ENCODE measurements around the gene NAA38. TPM values are rescaled to one million over a fixed set of nuclear protein-coding genes. Genes with fewer than 3 reads are reported as not detected.
A peak's percentile ranks its signal among the peaks of the same experiment; 100 is the strongest.

Gene NAA38
- polyA plus RNA-seq, 4 donors: 40.1 to 142 (median 73.4) TPM

DNA sequence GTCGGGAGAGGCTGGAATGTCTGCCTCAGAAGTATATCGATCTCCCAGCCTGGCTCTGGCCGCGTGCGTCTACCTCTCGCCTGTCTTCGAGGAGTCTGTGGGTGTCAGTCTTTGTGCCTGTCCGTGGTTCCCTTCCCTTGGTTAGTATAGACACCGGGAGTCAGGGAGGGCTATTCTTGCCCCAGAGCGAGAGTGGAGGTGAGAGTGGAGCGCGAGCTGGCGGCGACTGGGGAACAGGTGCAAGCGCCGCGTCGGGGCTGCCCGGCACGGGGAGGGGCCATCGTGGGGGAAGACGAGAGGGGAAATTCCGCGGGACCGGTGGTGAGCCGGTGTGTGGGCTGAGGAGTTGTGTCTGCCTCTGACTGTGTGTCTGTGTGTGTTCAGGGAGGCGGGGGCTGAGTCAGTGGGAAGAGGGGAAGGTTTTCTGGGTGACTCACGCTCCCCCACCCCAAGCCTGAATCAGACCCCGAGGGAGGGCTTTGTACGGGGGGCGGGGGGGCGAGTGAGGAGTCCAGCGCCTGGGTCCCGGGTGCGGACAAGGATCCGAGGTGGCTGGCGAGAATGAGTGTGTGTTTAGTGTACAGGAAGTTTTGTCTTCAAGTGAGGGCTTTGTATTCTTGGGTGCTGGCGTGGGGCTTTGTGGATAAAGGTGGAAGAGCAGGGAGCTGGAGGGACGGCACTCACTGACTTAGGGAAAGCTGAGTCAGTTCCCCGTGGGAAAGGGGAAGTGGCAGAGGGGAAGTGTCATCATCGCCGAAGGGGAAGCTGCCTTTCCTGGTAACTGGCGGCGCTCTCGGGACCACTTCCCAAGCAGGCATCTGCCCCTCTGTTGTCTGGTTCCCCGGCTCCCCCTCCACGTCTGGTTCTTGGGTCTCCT, 14.7 kb downstream of the NAA38 start:
- no peak for FAIRE-seq
- Histone ChIP-seq H3K9me3 (ENCODE audit: control insufficient read depth in 2 of 2, insufficient read depth in 1 of 2, low read depth in 1 of 2, low read length in 1 of 2) (no peaks in the 10 kb centered on the region), H3K27me3 (ENCODE audit: control insufficient read depth in 3 of 3, insufficient read depth in 3 of 3, low read length in 3 of 3) (no peaks in the 10 kb centered on the region), H3K4me3 (ENCODE audit: low read depth in 1 of 3, low read length in 3 of 3) (peak overlapping the region; percentile 62 to 84 (median 71)), H3K27ac (ENCODE audit: low read depth in 1 of 3, low read length in 2 of 3) (peak overlapping the region; percentile 94 to 99 (median 96)), H3K4me1 (ENCODE audit: control insufficient read depth in 3 of 3, insufficient read depth in 2 of 3, low read depth in 1 of 3, low read length in 2 of 3) (peaks cover 4 to 48% (median 16%) of the 10 kb centered on the region in 3 donors), H3K36me3 (ENCODE audit: control insufficient read depth in 3 of 3, insufficient read depth in 2 of 3, low read depth in 1 of 3, low read length in 3 of 3) (peaks cover 9 to 31% (median 10%) of the 10 kb centered on the region in 3 donors)
- 0 to 1% (median 1%) methylated on average over 45 to 47 of the region's 47 CpGs for WGBS, 3 donors
- peak; percentile 79 to 81 for DNase-seq

- Histone ChIP-seq H3K9me3 (ENCODE audit: control insufficient read depth in 2 of 2, insufficient read depth in 1 of 2, low read depth in 1 of 2, low read length in 1 of 2) (no peaks in the 10 kb centered on the region), H3K27ac (ENCODE audit: low read depth in 1 of 3, low read length in 2 of 3) (peak overlapping the region; percentile 94 to 99 (median 96)), H3K4me3 (ENCODE audit: low read depth in 1 of 3, low read length in 3 of 3) (peak overlapping the region; percentile 62 to 84 (median 71)), H3K36me3 (ENCODE audit: control insufficient read depth in 3 of 3, insufficient read depth in 2 of 3, low read depth in 1 of 3, low read length in 3 of 3) (peaks cover 6 to 25% (median 9%) of the 10 kb centered on the region in 3 donors), H3K27me3 (ENCODE audit: control insufficient read depth in 3 of 3, insufficient read depth in 3 of 3, low read length in 3 of 3) (no peaks in the 10 kb centered on the region), H3K4me1 (ENCODE audit: control insufficient read depth in 3 of 3, insufficient read depth in 2 of 3, low read depth in 1 of 3, low read length in 2 of 3) (peaks cover 4 to 54% (median 19%) of the 10 kb centered on the region in 3 donors)
- FAIRE-seq (no peak), DNase-seq (peak; percentile 90 to 97)
- 0 to 1% (median 1%) methylated on average over 40 to 46 of the region's 46 CpGs for WGBS, 3 donors
Observed at GRCh38 chr17:7841915-7842379, 15.4 kb downstream of the NAA38 start.

- peak overlapping the region; percentile 62 to 84 (median 71) for H3K4me3 ChIP-seq (ENCODE audit: low read depth in 1 of 3, low read length in 3 of 3)
- WGBS, 3 donors: 1 to 3% (median 3%) methylated on average over 26 to 34 of the region's 34 CpGs
- FAIRE-seq (no peak), DNase-seq (peak; percentile 80 to 88)
- H3K9me3 ChIP-seq (ENCODE audit: control insufficient read depth in 2 of 2, insufficient read depth in 1 of 2, low read depth in 1 of 2, low read length in 1 of 2): no peaks in the 10 kb centered on the region
- H3K27me3 ChIP-seq (ENCODE audit: control insufficient read depth in 3 of 3, insufficient read depth in 3 of 3, low read length in 3 of 3): no peaks in the 10 kb centered on the region
- H3K4me1 ChIP-seq (ENCODE audit: control insufficient read depth in 3 of 3, insufficient read depth in 2 of 3, low read depth in 1 of 3, low read length in 2 of 3): peaks cover 4 to 59% (median 20%) of the 10 kb centered on the region in 3 donors
- H3K36me3 ChIP-seq (ENCODE audit: control insufficient read depth in 3 of 3, insufficient read depth in 2 of 3, low read depth in 1 of 3, low read length in 3 of 3): peaks cover 2 to 20% (median 6%) of the 10 kb centered on the region in 3 donors
- H3K27ac ChIP-seq (ENCODE audit: low read depth in 1 of 3, low read length in 2 of 3): peak overlapping the region; percentile 94 to 99 (median 96)
Observed at GRCh38 chr17:7841396-7841914, 15.9 kb downstream of the NAA38 start.

DNA sequence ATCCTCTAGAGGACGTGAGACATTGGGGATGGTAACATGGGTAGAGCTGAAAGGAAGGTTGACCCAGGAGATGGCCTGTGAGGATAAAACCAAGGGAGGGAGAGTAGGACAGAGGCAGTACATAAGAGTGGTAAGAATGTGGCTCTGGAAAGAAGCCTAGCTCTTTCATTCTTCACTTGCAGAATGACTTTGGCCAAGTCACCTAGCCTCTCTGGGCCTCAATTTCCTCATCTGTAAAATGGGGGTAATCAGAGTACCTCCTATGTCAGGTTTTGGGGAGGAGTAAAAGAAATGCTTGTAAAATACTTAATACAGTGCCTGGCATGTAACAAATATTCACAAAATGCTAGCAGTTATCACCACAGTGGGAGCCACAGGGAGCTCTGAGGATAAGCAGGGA, 16.5 kb downstream of the NAA38 start:
- peaks cover 4 to 63% (median 20%) of the 10 kb centered on the region in 3 donors for H3K4me1 ChIP-seq (ENCODE audit: control insufficient read depth in 3 of 3, insufficient read depth in 2 of 3, low read depth in 1 of 3, low read length in 2 of 3)
- DNase-seq: no peak
- no peaks in the 10 kb centered on the region for H3K9me3 ChIP-seq (ENCODE audit: control insufficient read depth in 2 of 2, insufficient read depth in 1 of 2, low read depth in 1 of 2, low read length in 1 of 2)
- FAIRE-seq: no peak
- H3K27ac ChIP-seq (ENCODE audit: low read depth in 1 of 3, low read length in 2 of 3): peak overlapping the region; percentile 94 to 99 (median 96)
- peak overlapping the region in 2 of 3 donors; percentile 71 to 84 for H3K4me3 ChIP-seq (ENCODE audit: low read depth in 1 of 3, low read length in 3 of 3)
- H3K36me3 ChIP-seq (ENCODE audit: control insufficient read depth in 3 of 3, insufficient read depth in 2 of 3, low read depth in 1 of 3, low read length in 3 of 3): peaks cover 0 to 14% (median 1%) of the 10 kb centered on the region in 3 donors
- 42 to 51% (median 47%) methylated on average over 1 of the region's 1 CpG for WGBS, 3 donors
- H3K27me3 ChIP-seq (ENCODE audit: control insufficient read depth in 3 of 3, insufficient read depth in 3 of 3, low read length in 3 of 3): no peaks in the 10 kb centered on the region

DNA sequence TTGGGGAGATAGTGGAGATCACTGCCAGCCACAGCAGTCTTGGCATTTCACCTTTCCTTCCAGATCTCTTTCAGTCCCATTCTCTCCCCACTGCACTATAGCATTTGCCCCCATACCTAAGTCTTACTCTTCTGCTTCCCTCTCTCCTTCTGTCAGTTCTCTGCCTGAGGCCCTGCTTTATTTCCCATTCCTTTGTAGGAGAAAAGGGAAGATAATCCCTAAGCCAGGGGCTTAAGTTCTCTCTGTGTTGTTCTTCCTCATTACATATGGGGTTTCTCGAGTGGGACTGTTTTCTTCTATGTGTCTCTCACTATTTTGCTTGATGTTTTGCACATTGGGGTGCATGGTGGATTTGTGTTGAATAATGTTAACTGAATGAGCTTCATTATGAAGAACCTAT, 16.9 kb downstream of the NAA38 start:
- WGBS, 3 donors: 32 to 57% (median 54%) methylated on average over 1 of the region's 1 CpG
- no peak overlapping the region for H3K4me3 ChIP-seq (ENCODE audit: low read depth in 1 of 3, low read length in 3 of 3)
- H3K4me1 ChIP-seq (ENCODE audit: control insufficient read depth in 3 of 3, insufficient read depth in 2 of 3, low read depth in 1 of 3, low read length in 2 of 3): peaks cover 4 to 60% (median 20%) of the 10 kb centered on the region in 3 donors
- FAIRE-seq: no peak
- no peaks in the 10 kb centered on the region for H3K27me3 ChIP-seq (ENCODE audit: control insufficient read depth in 3 of 3, insufficient read depth in 3 of 3, low read length in 3 of 3)
- peaks cover 0 to 10% (median 0%) of the 10 kb centered on the region in 3 donors for H3K36me3 ChIP-seq (ENCODE audit: control insufficient read depth in 3 of 3, insufficient read depth in 2 of 3, low read depth in 1 of 3, low read length in 3 of 3)
- no peaks in the 10 kb centered on the region for H3K9me3 ChIP-seq (ENCODE audit: control insufficient read depth in 2 of 2, insufficient read depth in 1 of 2, low read depth in 1 of 2, low read length in 1 of 2)
- peak overlapping the region; percentile 94 to 99 (median 96) for H3K27ac ChIP-seq (ENCODE audit: low read depth in 1 of 3, low read length in 2 of 3)
- DNase-seq: no peak

GRCh38 chr17:7839876-7840261, 17.5 kb downstream of the NAA38 start:
- H3K4me3 ChIP-seq (ENCODE audit: low read depth in 1 of 3, low read length in 3 of 3): no peak overlapping the region
- H3K9me3 ChIP-seq (ENCODE audit: control insufficient read depth in 2 of 2, insufficient read depth in 1 of 2, low read depth in 1 of 2, low read length in 1 of 2): no peaks in the 10 kb centered on the region
- H3K27me3 ChIP-seq (ENCODE audit: control insufficient read depth in 3 of 3, insufficient read depth in 3 of 3, low read length in 3 of 3): no peaks in the 10 kb centered on the region
- H3K36me3 ChIP-seq (ENCODE audit: control insufficient read depth in 3 of 3, insufficient read depth in 2 of 3, low read depth in 1 of 3, low read length in 3 of 3): peaks cover 0 to 4% (median 0%) of the 10 kb centered on the region in 3 donors
- H3K27ac ChIP-seq (ENCODE audit: low read depth in 1 of 3, low read length in 2 of 3): peak overlapping the region; percentile 41 to 99 (median 67)
- no peak for DNase-seq
- peaks cover 4 to 54% (median 16%) of the 10 kb centered on the region in 3 donors for H3K4me1 ChIP-seq (ENCODE audit: control insufficient read depth in 3 of 3, insufficient read depth in 2 of 3, low read depth in 1 of 3, low read length in 2 of 3)
- 19 to 44% (median 43%) methylated on average over 2 of the region's 2 CpGs for WGBS, 3 donors
- FAIRE-seq: no peak

- Histone ChIP-seq H3K27me3 (ENCODE audit: control insufficient read depth in 3 of 3, insufficient read depth in 3 of 3, low read length in 3 of 3) (no peaks in the 10 kb centered on the region), H3K27ac (ENCODE audit: low read depth in 1 of 3, low read length in 2 of 3) (peak overlapping the region; percentile 45 to 99 (median 67)), H3K9me3 (ENCODE audit: control insufficient read depth in 2 of 2, insufficient read depth in 1 of 2, low read depth in 1 of 2, low read length in 1 of 2) (no peaks in the 10 kb centered on the region), H3K4me3 (ENCODE audit: low read depth in 1 of 3, low read length in 3 of 3) (peak overlapping the region in 1 of 3 donors; percentile 50), H3K4me1 (ENCODE audit: control insufficient read depth in 3 of 3, insufficient read depth in 2 of 3, low read depth in 1 of 3, low read length in 2 of 3) (peaks cover 4 to 58% (median 16%) of the 10 kb centered on the region in 3 donors), H3K36me3 (ENCODE audit: control insufficient read depth in 3 of 3, insufficient read depth in 2 of 3, low read depth in 1 of 3, low read length in 3 of 3) (peaks cover 0 to 4% (median 0%) of the 10 kb centered on the region in 3 donors)
- peak; percentile 74 to 85 for DNase-seq
- no peak for FAIRE-seq
- 19 to 47% (median 38%) methylated on average over 6 of the region's 6 CpGs for WGBS, 3 donors
Observed at GRCh38 chr17:7839190-7839875, 18.0 kb downstream of the NAA38 start.
